AG04450 (cell line): Measurements from ENCODE around the gene CFAP45. TPM values are rescaled to one million over a fixed set of nuclear protein-coding genes. Genes with fewer than 3 reads are reported as not detected.
A peak's percentile ranks its signal among the peaks of the same experiment; 100 is the strongest.

Source experiments
- CTCF ChIA-PET: fragments of 300-600, 350-600 bp; formaldehyde crosslinking; extraction: SDS; loops from one replicate; lab custom pipeline; 2022; ENCODE audit warnings: antibody characterized with exemption, inconsistent platforms; lab: Charles Lee
- POLR2A ChIA-PET: fragments of 350-600 bp; formaldehyde crosslinking; extraction: SDS; loops from one replicate; lab custom pipeline; 2021; ENCODE audit warnings: antibody characterized with exemption, inconsistent platforms; lab: Yijun Ruan, JAX
- DNase-seq: peaks from one replicate; pipeline ENCODE4 v3.0.0-alpha.2; 2011; ENCODE audit warnings: low read depth, low spot score
- H3K27ac ChIP-seq: one replicate; pipeline ENCODE4 v1.5.1; 2012; ENCODE audit warnings: low read depth, low read length, control low read depth
- H3K27me3 ChIP-seq: one replicate; pipeline ENCODE4 v1.6.0; 2012; ENCODE audit warnings: low read length; ENCODE audit not compliant: control insufficient read depth, insufficient read depth
- H3K4me3 ChIP-seq: 2 replicates; pipeline ENCODE4 v1.5.1; 2011; ENCODE audit warnings: mild to moderate bottlenecking, low read depth, low read length, control low read depth
- H3K9me3 ChIP-seq: 2 replicates; pipeline ENCODE4 v1.5.1; 2012; ENCODE audit warnings: low read length; ENCODE audit not compliant: control insufficient read depth, insufficient read depth
- polyA plus RNA-seq: library from polyadenylated mRNA; depleted of rRNA; stranded (reverse); fragments of >200 nt; gene quantifications from 2 replicates; pipeline ENCODE4 v1.2.3, GENCODE V29; 2011
- TF ChIP-seq, protein P1 (sequence below): IDR thresholded peaks from 2 replicates; pipeline ENCODE4 v1.5.1; 2011; ENCODE audit warnings: low read depth, low read length, control low read depth, inconsistent platforms

CFAP45 gene
- polyA plus RNA-seq, 1 experiment = 0.29 TPM

DNA sequence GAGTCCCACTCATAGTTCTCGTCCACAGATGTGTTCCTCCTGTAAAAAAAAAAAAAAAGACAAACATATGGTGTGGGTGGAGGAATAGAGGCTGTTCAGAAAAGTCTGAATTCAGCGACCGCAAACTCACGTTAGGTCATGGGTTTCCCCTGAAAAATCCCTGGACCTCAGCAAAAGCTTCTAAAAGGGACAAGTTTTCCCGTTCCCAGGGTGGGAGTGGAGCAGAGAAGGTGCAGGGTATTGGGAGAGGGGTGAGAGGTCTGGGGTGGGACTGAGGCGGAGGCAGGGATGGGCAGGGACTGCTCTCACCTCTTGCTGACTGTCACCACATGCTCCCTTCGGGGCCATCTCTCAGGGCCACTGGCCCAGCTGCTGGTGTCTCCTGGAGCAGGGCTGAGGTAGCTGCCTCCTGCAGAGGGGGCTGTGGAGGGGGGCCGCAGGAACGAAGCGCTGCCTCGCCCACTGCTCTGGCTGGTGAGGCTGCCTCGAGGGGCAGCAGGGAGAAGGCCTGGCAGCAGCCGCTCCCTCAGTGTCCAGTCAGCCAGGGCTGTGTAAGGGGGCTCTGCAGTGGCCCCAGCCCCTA lies 28.0 kb upstream of the CFAP45 start:
- POLR2A ChIA-PET = no interaction called here
- Histone ChIP-seq H3K27me3 (no peaks in the 10 kb centered on the region), H3K9me3 (peaks cover 4% of the 10 kb centered on the region; the same call in 1 of the 2 replicates), H3K4me3 (no peak overlapping the region), H3K27ac (no peak overlapping the region)
- no peak for DNase-seq
- CTCF ChIA-PET = interaction anchor here (1.0 to 7.6 kb wide), 2 partner anchors 8 to 80 kb away, joined by 5 to 91 read pairs; no protein-coding TSS in a partner anchor
- TF ChIP-seq, protein P1, sequence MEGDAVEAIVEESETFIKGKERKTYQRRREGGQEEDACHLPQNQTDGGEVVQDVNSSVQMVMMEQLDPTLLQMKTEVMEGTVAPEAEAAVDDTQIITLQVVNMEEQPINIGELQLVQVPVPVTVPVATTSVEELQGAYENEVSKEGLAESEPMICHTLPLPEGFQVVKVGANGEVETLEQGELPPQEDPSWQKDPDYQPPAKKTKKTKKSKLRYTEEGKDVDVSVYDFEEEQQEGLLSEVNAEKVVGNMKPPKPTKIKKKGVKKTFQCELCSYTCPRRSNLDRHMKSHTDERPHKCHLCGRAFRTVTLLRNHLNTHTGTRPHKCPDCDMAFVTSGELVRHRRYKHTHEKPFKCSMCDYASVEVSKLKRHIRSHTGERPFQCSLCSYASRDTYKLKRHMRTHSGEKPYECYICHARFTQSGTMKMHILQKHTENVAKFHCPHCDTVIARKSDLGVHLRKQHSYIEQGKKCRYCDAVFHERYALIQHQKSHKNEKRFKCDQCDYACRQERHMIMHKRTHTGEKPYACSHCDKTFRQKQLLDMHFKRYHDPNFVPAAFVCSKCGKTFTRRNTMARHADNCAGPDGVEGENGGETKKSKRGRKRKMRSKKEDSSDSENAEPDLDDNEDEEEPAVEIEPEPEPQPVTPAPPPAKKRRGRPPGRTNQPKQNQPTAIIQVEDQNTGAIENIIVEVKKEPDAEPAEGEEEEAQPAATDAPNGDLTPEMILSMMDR = no peak

DNA sequence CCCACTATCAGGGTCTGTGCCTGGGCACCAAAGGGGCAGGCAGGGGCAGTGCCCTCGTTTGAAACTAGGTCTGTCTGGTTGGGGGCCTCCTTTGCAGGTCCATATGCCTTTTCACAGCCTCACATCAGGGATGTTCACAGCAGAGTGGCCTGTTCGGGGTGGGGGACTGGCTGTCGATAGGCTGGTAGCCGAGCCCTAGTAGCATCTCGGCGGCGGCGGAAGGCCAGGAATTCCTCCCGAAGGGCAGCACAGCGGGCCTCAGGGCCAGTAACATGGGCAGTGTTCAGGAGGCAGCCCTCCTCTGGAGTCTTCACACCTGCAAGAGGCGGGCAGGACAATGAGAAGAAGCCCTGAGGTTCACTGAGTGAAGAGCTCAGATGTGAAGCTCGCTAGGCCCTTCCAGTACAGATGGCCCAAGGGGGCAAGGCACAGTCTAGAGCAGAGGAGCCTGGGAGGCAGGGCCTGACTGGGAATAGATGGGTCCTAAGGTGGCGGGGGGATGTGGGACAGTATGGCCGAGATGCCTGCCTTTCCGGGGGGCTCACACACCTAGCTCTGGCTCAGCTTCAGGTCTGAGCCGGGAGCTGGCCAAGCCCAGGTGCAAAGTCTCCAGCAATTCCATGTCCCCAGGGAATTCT lies 27.4 kb upstream of the CFAP45 start:
- ChIA-PET CTCF (interaction anchor here (0.8 to 7.6 kb wide), 3 partner anchors 8 to 147 kb away, joined by 3 to 91 read pairs (median 5); partner anchors contain the start of gene DUSP23), POLR2A (no interaction called here)
- no peaks in the 10 kb centered on the region for H3K27me3 ChIP-seq
- no peak overlapping the region for H3K4me3 ChIP-seq
- H3K9me3 ChIP-seq = peaks cover 4% of the 10 kb centered on the region; the same call in 1 of the 2 replicates
- no peak for DNase-seq
- TF ChIP-seq, protein P1 = no peak
- H3K27ac ChIP-seq = no peak overlapping the region

DNA sequence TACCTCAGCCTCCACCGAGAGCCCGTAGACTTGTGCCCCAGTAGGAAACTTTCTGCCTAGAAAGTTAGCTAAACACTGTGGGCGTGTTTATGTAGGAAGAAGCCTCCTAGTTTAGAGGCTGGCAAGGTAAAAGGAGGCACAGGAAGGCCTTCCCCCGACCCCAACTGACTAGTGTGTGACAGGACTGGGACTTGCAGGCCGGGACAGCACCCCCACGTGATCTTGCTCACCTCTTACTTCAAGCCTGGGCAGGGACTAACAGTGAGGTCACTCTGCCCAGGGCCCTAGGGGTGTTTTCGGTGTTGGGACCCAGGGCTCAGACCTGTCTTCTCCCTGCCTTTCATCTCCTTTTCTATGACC lies 25.7 kb upstream of the CFAP45 start:
- Histone ChIP-seq H3K4me3 (peak overlapping the region; percentile 97), H3K27ac (peak overlapping the region; percentile 21), H3K9me3 (peaks cover 4% of the 10 kb centered on the region; the same call in 1 of the 2 replicates), H3K27me3 (no peaks in the 10 kb centered on the region)
- TF ChIP-seq, protein P1 = no peak
- CTCF ChIA-PET = interaction anchor here (0.6 to 7.6 kb wide), 6 partner anchors 10 to 128 kb away, joined by 3 to 91 read pairs (median 4); no protein-coding TSS in a partner anchor
- no peak for DNase-seq
- POLR2A ChIA-PET = interaction anchor here (0.7 to 1.6 kb wide), 6 partner anchors 10 to 76 kb away, joined by 3 to 8 read pairs (median 4); partner anchors contain the start of gene IGSF9

DNA sequence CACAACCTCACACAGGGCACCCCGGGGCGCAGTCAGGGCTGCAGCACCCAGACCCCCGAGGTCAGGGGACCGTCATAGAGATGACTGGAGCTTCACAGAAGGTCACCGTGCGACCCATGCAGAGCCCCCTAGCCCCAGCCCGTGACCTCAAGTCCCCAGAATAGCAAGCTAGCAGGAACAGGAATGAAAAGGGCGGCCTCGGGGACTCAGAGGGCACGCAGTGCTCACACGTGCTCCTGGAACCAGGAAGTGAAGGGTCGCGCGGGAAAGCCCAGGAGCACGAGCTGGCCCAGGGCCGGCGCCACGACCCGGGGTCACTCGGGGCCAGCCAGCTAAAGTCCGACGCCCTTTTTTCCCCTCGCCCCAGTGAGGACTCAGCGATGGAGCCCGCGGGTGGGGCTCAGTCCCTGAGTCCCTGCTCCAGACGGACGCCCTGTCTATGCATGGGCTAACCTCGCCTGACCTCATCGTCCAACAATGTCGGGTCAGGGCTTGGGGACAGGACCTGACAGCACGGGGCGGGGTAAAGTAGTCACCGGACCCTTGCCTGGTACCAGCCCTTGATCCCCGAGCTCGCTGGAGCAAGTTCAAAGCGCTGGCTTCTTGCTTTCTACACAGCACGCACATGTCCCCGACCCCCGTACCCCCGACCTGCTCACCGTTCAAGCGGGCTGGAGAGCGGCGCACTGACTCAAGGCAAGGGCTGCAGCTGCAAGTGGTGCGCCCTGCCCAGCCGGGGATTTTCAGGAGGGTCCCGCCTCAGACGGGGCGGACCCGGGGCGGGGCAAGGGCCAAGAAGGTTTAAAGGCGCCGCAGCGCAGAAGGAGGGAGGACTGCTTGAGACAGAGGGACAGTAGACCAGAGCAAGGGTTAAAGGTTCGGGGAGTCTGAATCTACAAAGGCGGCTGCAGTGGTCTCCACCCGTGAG lies 25.1 kb upstream of the CFAP45 start, which contains the start of gene TAGLN2:
TAGLN2 (minus strand) TSS at position 717 of the 928 bp plus-strand sequence. CDS start 4,998 bp downstream, outside the sequence.
- POLR2A ChIA-PET = interaction anchor here (0.6 to 1.6 kb wide), 10 partner anchors 8 to 1893 kb away, joined by 3 to 8 read pairs (median 4); partner anchors contain the start of gene IGSF9
- CTCF ChIA-PET = interaction anchor here (0.6 to 7.6 kb wide), 8 partner anchors 10 to 127 kb away, joined by 3 to 91 read pairs (median 3); no protein-coding TSS in a partner anchor

More for the DNA sequence above, 25.1 kb upstream of the CFAP45 start, which contains the start of gene TAGLN2:
- peak; percentile 85 for DNase-seq
- Histone ChIP-seq H3K4me3 (peak within 1 kb of the TSS; percentile 97), H3K27ac (peak within 1 kb of the TSS; percentile 97), H3K9me3 (peaks cover 4% of the 10 kb centered on the region; the same call in 1 of the 2 replicates), H3K27me3 (no peaks in the 10 kb centered on the region)
- TF ChIP-seq, protein P1 = no peak
